Measurements from ENCODE around the gene CFAP119.

DNA sequence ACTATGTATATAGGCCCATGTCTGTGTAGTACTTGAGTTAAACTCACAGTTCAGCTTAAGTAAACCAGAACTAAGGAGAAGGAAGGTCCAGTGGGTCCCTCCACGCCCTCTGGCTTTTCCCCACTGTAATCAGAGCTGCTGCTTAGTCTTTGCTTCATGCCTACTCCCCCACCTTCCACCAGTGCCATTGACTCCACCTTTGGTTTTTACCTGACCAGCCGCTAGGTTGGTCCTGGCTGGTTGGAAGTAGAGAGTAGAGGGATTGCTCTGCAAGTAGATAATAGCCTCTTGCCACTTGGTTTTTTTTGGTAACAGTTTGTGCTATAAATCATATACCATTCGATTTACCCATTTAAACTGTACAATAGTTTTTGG, 36.5 kb downstream of the CFAP119 start:
- no peak for TF ChIP-seq HNF4A (conservative IDR thresholded peaks at IDR 0.05)
- TF ChIP-seq, protein P1, sequence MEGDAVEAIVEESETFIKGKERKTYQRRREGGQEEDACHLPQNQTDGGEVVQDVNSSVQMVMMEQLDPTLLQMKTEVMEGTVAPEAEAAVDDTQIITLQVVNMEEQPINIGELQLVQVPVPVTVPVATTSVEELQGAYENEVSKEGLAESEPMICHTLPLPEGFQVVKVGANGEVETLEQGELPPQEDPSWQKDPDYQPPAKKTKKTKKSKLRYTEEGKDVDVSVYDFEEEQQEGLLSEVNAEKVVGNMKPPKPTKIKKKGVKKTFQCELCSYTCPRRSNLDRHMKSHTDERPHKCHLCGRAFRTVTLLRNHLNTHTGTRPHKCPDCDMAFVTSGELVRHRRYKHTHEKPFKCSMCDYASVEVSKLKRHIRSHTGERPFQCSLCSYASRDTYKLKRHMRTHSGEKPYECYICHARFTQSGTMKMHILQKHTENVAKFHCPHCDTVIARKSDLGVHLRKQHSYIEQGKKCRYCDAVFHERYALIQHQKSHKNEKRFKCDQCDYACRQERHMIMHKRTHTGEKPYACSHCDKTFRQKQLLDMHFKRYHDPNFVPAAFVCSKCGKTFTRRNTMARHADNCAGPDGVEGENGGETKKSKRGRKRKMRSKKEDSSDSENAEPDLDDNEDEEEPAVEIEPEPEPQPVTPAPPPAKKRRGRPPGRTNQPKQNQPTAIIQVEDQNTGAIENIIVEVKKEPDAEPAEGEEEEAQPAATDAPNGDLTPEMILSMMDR (IDR thresholded peaks at IDR 0.05; ENCODE audit: low read depth, low read length, missing input control): no peak
- TF ChIP-seq, protein P2, sequence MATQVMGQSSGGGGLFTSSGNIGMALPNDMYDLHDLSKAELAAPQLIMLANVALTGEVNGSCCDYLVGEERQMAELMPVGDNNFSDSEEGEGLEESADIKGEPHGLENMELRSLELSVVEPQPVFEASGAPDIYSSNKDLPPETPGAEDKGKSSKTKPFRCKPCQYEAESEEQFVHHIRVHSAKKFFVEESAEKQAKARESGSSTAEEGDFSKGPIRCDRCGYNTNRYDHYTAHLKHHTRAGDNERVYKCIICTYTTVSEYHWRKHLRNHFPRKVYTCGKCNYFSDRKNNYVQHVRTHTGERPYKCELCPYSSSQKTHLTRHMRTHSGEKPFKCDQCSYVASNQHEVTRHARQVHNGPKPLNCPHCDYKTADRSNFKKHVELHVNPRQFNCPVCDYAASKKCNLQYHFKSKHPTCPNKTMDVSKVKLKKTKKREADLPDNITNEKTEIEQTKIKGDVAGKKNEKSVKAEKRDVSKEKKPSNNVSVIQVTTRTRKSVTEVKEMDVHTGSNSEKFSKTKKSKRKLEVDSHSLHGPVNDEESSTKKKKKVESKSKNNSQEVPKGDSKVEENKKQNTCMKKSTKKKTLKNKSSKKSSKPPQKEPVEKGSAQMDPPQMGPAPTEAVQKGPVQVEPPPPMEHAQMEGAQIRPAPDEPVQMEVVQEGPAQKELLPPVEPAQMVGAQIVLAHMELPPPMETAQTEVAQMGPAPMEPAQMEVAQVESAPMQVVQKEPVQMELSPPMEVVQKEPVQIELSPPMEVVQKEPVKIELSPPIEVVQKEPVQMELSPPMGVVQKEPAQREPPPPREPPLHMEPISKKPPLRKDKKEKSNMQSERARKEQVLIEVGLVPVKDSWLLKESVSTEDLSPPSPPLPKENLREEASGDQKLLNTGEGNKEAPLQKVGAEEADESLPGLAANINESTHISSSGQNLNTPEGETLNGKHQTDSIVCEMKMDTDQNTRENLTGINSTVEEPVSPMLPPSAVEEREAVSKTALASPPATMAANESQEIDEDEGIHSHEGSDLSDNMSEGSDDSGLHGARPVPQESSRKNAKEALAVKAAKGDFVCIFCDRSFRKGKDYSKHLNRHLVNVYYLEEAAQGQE (IDR thresholded peaks at IDR 0.05): no peak
- TF ChIP-seq GABPA (IDR thresholded peaks at IDR 0.05 in 1 of 2, conservative IDR thresholded peaks at IDR 0.05 in 1 of 2): no peak
- TF ChIP-seq TAF1 (conservative IDR thresholded peaks at IDR 0.05): no peak
- TF ChIP-seq, protein P3, sequence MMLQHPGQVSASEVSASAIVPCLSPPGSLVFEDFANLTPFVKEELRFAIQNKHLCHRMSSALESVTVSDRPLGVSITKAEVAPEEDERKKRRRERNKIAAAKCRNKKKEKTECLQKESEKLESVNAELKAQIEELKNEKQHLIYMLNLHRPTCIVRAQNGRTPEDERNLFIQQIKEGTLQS (IDR thresholded peaks at IDR 0.05): no peak
- TF ChIP-seq YY1 (IDR thresholded peaks at IDR 0.05): no peak
